Activated T-cell treated with anti-CD3 and anti-CD28 coated beads, Interleukin-2, amount 50 U/mL, for 72 hours (primary cell): ENCODE measurements around the gene LRRC56. TPM values are rescaled to one million over a fixed set of nuclear protein-coding genes. Genes with fewer than 3 reads are reported as not detected.

Experiments used
- ATAC-seq, 2 donors: fragments of 150-1000 bp; cut with Tn5 transposase; replicated peaks in 1 of 2; 2 replicates each; pipeline ENCODE4 v1.10.0; 2021; ENCODE audit warnings: moderate library complexity in 2 of 2, mild to moderate bottlenecking in 1 of 2
- DNase-seq, 2 donors: peaks; one replicate each; pipeline ENCODE4 v3.0.0; 2021 to 2022; ENCODE audit warnings: mixed read lengths in 1 of 2
- H3K27ac Mint-ChIP-seq: one replicate; pipeline ENCODE4 v1.8.0; 2022; ENCODE audit warnings: mild to moderate bottlenecking, moderate library complexity, mixed read lengths
- H3K27me3 Mint-ChIP-seq: one replicate; pipeline ENCODE4 v1.8.0; 2022; ENCODE audit warnings: low read depth, mixed read lengths
- H3K36me3 Mint-ChIP-seq, 2 donors: one replicate each; pipeline ENCODE4 v1.8.0; 2022; ENCODE audit warnings: mixed read lengths in 2 of 2, mild to moderate bottlenecking in 1 of 2; ENCODE audit not compliant: insufficient read depth in 2 of 2
- H3K4me1 Mint-ChIP-seq: one replicate; pipeline ENCODE4 v1.8.0; 2022; ENCODE audit warnings: low read depth, mixed read lengths
- H3K4me3 Mint-ChIP-seq, 2 donors: one replicate each; pipeline ENCODE4 v1.8.0; 2022; ENCODE audit warnings: mild to moderate bottlenecking in 2 of 2, mixed read lengths in 2 of 2, moderate library complexity in 2 of 2
- H3K9me3 Mint-ChIP-seq, 2 donors: one replicate each; pipeline ENCODE4 v1.8.0; 2022; ENCODE audit warnings: mixed read lengths in 2 of 2
- total RNA-seq, 2 donors: library from RNA; stranded (reverse); gene quantifications; one replicate each; pipeline ENCODE4 v1.2.3, GENCODE V29; 2022

LRRC56 gene
- total RNA-seq, 2 donors from 2014 or later, result 1.2 to 3.1 TPM

DNA sequence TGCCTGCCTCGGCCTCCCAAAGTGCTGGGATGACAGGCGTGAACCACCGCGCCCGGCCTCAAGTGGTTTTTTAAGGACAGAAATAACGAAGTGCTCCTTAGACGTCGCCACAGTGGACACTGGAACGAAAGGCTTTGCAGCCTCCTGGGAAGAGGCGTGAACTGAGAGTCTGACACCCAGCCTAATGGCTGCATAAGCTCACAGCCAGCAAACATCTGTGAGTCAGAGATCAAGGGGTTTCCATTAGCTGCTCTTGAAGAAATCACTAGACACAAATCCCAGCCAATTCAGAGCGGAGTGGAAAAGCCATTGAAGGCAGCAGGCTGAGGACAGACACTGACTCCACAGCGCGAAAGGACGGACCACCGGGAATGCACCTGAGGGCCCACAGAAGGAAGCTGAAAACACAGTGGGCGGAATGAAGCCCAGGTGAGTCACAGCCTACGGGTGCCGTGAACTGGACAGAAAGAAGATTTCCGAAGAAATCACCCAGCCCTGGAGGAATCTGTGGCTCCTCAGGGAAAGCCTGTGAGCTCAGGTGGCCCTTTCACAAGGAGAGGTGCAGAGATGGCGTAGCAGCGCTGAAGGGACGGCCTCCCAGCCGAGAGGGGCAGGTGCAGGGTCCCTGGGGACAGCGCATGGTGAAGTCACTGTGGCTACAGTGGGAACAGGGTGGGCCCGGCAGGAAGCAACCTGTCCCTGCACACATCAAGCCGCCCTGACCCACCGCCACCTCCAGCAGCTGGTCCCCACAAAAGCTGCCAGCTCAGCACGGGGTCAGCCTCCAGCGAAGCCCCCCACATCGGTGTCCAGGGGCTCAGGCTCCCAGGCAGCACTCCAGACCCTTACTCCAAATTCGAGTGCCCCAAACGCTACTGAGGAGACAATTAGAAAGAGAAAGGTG lies 11.6 kb downstream of the LRRC56 start:
- no peaks in the 10 kb centered on the region for H3K27me3 Mint-ChIP-seq
- peaks cover 4% of the 10 kb centered on the region for H3K4me1 Mint-ChIP-seq
- H3K27ac Mint-ChIP-seq, result no peak overlapping the region
- H3K4me3 Mint-ChIP-seq, result no peak overlapping the region
- H3K9me3 Mint-ChIP-seq, result no peaks in the 10 kb centered on the region
- H3K36me3 Mint-ChIP-seq, result no peaks in the 10 kb centered on the region
- ATAC-seq, result no peak
- no peak for DNase-seq

DNA sequence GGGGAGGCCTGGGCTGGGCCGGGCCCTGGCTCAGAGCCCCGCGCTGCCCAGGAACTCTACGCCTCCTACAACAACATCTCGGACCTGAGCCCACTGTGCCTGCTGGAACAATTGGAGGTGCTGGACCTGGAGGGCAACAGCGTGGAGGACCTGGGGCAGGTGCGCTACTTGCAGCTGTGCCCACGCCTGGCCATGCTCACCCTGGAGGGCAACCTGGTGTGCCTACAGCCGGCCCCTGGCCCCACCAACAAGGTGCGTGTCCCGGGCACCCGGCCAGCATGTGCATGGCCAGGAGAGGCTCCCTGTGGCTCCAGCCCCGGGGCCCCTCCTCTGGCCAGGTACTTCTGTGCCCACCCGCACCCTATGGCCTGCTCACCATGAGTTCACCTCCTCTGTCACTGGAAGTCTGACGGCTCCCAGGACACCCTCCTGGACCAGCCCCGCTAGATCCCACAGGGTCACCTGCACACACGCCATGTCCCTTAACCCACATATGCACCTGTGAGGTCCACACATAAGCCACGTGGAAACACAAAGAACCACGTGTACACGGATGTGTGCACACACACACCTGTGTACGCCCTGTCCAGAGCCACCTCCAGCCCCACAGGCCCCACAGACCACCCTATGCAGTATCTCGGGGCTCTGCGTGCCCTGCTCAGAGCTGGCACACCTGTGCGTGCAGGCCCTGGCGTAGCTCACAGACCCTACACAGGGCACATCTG lies 12.9 kb downstream of the LRRC56 start:
- H3K4me1 Mint-ChIP-seq, result peaks cover 4% of the 10 kb centered on the region
- H3K9me3 Mint-ChIP-seq, result no peaks in the 10 kb centered on the region
- no peak overlapping the region for H3K4me3 Mint-ChIP-seq
- no peaks in the 10 kb centered on the region for H3K36me3 Mint-ChIP-seq
- no peaks in the 10 kb centered on the region for H3K27me3 Mint-ChIP-seq
- no peak overlapping the region for H3K27ac Mint-ChIP-seq
- no peak for DNase-seq
- ATAC-seq, result no peak

DNA sequence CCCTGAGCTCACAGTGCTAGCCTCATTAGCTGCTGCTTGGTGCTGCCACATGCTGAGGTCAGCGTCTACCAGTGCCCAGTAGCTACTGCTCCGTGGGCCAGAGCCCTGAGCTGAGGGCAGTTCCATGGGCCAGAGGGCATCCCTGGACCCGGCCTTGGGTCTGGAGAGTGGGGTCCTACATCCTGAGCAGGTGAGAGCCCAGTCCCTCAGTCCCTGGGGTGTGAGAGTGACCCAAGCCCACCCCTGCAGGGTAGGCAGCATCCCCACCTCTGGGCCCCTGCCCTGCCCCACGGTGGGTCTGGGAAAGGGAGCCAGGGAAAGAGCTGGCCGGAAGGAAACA lies 13.4 kb downstream of the LRRC56 start:
- Mint-ChIP-seq H3K36me3 (no peaks in the 10 kb centered on the region), H3K9me3 (no peaks in the 10 kb centered on the region), H3K4me1 (peaks cover 4% of the 10 kb centered on the region), H3K27ac (no peak overlapping the region), H3K27me3 (no peaks in the 10 kb centered on the region), H3K4me3 (no peak overlapping the region)
- ATAC-seq, result no peak
- DNase-seq, result no peak

DNA sequence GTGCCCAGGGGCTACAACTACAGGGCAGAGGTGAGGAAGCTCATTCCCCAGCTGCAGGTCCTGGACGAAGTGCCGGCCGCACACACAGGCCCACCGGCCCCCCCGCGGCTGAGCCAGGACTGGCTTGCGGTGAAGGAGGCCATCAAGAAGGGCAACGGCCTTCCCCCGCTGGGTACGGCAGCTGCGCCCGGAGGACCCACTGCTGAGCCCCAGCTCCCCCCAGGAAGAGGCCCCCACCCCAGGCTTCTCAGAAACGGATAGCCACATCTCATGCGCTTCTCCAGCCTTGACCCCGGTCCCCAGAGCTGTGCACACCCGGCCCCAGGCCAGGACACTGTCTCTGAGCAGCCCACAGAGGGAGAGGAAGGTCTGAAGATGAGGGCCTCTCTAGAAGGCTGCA lies 13.8 kb downstream of the LRRC56 start:
- no peaks in the 10 kb centered on the region for H3K27me3 Mint-ChIP-seq
- H3K27ac Mint-ChIP-seq, result no peak overlapping the region
- no peak overlapping the region for H3K4me3 Mint-ChIP-seq
- ATAC-seq (no peak), DNase-seq (no peak)
- H3K9me3 Mint-ChIP-seq, result no peaks in the 10 kb centered on the region
- no peaks in the 10 kb centered on the region for H3K36me3 Mint-ChIP-seq
- H3K4me1 Mint-ChIP-seq, result peaks cover 4% of the 10 kb centered on the region

DNA sequence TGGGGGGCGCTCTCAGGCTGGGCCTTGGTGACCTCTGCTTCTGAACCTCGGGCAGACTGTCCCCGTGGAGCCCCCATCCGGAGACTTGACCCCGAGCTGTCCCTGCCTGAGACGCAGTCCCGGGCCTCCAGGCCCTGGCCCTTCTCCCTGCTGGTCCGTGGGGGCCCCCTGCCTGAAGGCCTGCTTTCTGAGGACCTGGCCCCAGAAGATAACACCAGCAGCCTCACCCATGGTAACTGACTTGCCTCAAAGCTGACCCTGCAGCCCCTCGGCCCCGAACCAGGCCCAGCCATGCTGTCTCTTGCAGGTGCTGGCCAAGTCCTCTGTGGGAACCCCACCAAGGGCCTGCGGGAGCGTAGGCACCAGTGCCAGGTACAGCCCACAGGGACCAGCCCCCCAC lies 14.3 kb downstream of the LRRC56 start:
- peaks cover 4% of the 10 kb centered on the region for H3K4me1 Mint-ChIP-seq
- ATAC-seq (no peak), DNase-seq (no peak)
- H3K36me3 Mint-ChIP-seq, result no peaks in the 10 kb centered on the region
- H3K4me3 Mint-ChIP-seq, result no peak overlapping the region
- peaks cover 4% of the 10 kb centered on the region for H3K27me3 Mint-ChIP-seq
- no peaks in the 10 kb centered on the region for H3K9me3 Mint-ChIP-seq
- H3K27ac Mint-ChIP-seq, result no peak overlapping the region

DNA sequence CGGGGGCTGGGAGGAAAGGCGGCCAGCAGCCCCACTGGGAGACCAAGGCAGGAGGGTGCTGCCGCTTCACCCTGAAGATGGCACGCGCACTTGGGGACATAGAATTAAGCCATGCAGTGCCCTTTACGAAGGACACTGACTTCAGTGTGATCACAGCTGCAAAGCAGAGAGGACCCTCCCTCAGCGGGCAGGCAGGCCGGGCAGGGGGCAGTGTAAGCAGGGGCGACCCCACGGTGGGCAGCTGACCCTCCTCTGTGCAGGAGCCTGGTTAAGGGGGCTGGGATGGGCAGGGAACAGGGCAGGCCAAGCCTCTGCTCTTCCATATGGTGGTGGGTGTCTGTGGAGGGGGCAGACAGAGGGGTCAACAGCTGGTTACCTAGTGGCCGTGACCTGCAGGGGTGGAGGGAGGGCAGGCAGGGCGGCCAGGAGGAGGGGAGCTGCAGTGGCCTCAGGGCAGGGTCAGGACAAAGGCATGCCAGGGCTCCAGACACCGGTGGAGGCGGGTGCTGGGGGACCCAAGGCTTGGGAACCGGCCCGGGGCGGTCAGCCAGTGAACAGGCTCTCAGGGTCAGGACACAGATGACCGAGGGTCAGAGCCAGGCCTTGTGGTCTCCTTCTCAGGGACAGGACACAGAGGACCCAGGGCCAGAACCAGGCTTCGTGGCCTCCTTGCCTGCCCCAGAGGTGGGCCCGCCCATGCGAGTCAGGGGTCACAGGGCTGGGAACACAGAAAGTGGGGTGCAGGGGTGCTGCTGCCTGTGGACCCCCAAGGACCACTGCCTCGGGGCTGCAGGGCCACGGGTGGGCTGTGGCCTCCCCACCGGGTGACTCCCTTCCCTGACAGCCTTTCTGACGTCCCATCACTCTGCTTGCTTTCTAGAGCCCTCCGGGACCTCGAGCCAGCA lies 16.0 kb downstream of the LRRC56 start:
- H3K9me3 Mint-ChIP-seq, result no peaks in the 10 kb centered on the region
- DNase-seq (no peak), ATAC-seq (no peak)
- H3K4me1 Mint-ChIP-seq, result peaks cover 4% of the 10 kb centered on the region
- H3K27ac Mint-ChIP-seq, result no peak overlapping the region
- H3K27me3 Mint-ChIP-seq, result peaks cover 15% of the 10 kb centered on the region
- H3K36me3 Mint-ChIP-seq, result no peaks in the 10 kb centered on the region
- peak overlapping the region in 1 of 2 donors; percentile 27 for H3K4me3 Mint-ChIP-seq

DNA sequence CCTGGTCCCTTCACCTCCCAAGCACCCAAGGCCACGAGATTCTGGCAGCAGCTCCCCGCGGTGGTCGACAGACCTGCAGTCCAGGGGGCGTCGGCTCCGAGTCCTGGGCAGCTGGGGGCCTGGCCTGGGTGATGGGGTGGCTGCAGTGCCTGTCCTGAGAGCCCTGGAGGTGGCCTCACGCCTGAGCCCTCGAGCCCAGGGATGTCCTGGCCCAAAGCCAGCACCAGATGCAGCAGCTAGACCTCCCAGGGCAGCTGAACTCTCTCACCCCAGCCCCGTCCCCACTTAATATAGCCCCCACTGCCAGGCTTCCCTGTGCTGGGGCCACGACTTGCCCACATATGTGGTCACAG lies 16.6 kb downstream of the LRRC56 start:
- H3K4me1 Mint-ChIP-seq, result peaks cover under 1% of the 10 kb centered on the region
- no peaks in the 10 kb centered on the region for H3K9me3 Mint-ChIP-seq
- peak overlapping the region in 1 of 2 donors; percentile 27 for H3K4me3 Mint-ChIP-seq
- DNase-seq, result no peak
- no peak for ATAC-seq
- peaks cover 15% of the 10 kb centered on the region for H3K27me3 Mint-ChIP-seq
- H3K36me3 Mint-ChIP-seq, result no peaks in the 10 kb centered on the region
- no peak overlapping the region for H3K27ac Mint-ChIP-seq

DNA sequence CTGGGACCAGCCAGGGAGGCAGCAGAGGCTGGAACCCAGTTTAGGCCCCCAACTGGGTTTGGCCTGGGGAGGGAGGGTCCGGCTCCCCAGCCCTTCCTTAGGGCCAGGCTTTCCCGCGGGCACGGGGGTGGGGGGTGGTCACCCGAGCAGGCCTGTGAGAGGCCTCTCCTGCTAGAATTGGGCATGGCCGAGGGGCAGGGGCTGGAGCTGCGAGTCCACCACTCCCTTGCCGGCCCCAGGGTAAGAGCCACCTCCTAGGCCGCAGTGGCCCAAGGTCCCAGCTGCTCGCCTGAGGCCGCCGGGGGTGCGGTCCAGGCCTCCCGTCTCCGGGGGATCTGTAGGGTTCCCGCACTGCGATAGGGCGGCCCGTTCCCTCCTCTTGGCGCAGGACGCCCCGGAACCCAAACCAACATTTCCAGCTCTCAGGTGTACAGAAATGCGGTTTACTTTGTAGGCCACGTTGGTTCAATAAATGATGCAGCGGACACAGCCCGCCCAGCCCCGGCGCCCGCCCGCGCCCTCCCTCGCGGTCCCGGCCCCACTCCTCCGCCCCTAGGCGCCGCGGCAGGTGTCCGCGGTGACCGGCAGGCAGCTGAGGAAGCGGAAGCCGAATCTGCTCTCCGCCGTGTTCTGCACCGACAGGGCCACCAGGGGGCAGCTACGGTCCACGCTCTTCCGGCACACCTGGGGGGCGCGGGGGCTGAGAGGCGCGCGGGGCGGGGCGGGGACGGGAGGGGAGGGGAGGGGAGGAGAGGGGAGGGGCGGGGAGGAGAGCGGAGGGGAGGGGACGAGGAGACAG lies 17.3 kb downstream of the LRRC56 start:
- Mint-ChIP-seq H3K27me3 (peaks cover 15% of the 10 kb centered on the region), H3K4me1 (no peaks in the 10 kb centered on the region), H3K36me3 (no peaks in the 10 kb centered on the region), H3K27ac (no peak overlapping the region), H3K9me3 (no peaks in the 10 kb centered on the region), H3K4me3 (peak overlapping the region; percentile 36 to 62)
- DNase-seq, result peak; percentile 80 to 82
- peak; percentile 81 to 87 for ATAC-seq

DNA sequence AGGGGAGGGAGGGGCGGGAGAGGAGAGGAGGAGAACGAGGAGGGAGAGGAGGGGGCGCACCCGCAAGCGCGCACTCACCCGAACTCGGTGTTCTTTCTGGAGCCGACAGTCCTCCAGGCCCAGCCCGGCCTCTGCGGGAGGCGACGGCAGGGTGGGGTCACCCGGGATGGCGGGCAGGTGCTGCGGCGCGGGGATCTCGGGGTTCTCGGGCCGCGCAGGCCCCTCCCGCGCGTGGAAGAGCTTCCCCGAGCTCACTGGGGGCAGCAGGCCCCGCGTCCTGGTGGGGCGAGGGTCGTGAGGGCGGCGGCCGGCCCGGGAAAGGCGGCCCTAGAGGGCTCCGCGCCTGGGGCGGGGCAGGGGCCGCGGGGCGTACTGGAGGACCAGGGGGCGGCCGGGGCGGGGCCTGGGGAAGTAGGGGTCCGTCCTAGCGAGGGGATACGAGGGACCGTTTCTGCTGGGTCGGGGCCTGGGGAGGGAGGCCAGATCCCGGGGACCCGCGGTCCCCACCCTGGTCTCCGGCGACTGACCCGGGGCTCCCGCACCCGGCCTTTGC lies 18.0 kb downstream of the LRRC56 start:
- no peaks in the 10 kb centered on the region for H3K36me3 Mint-ChIP-seq
- H3K27ac Mint-ChIP-seq, result no peak overlapping the region
- DNase-seq, result no peak
- peaks cover 5% of the 10 kb centered on the region for H3K4me1 Mint-ChIP-seq
- peak; percentile 8 to 10 for ATAC-seq
- peaks cover 15% of the 10 kb centered on the region for H3K27me3 Mint-ChIP-seq
- no peaks in the 10 kb centered on the region for H3K9me3 Mint-ChIP-seq
- peak overlapping the region in 1 of 2 donors; percentile 51 for H3K4me3 Mint-ChIP-seq

DNA sequence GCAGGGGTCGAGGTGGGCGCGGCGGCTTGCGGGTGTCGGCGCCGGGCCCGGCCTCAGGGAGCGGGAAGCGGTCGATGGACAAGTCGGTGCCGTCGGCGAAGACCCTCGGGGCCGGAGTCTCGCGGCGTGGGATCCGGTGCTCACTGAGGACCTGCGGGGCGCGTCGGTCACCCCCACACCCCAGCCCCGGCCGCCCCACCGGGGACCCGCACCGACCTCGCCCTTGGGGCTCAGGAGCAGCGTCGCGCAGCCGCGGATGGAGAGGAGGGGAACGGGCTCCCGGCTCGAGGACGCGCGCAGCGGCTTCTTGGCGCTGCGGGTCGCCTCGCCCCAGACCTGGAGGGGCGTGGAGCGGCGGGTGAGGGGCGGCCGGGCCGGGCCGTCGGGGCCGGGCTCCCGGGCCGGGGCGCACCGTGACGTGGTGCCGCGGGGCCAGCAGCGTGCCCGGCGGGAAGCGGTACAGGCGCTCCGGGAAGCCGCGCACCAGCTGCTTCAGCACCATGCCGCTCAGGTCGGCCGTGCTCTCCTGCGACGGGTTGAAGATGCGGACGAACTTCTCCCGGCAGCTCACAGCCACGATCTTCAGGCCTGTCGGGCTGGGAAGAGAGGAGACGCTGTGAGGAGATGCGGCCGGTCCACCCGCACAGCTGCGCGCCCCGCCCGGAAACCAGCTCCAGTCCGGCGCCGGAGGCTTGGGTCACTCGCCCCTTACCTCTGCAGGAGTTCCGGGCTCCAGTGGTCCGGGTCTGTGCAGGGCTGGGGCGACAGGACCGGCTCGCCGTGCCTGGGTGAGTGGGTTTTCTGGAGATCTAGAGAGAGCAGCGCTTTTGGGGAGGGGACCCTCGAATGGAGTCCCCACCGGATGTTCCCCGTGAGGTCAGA lies 18.7 kb downstream of the LRRC56 start:
- ATAC-seq (no peak), DNase-seq (no peak)
- Mint-ChIP-seq H3K9me3 (no peaks in the 10 kb centered on the region), H3K4me3 (peak overlapping the region; percentile 29 to 60), H3K27ac (no peak overlapping the region), H3K27me3 (peaks cover 15% of the 10 kb centered on the region), H3K36me3 (no peaks in the 10 kb centered on the region), H3K4me1 (peaks cover 5% of the 10 kb centered on the region)

DNA sequence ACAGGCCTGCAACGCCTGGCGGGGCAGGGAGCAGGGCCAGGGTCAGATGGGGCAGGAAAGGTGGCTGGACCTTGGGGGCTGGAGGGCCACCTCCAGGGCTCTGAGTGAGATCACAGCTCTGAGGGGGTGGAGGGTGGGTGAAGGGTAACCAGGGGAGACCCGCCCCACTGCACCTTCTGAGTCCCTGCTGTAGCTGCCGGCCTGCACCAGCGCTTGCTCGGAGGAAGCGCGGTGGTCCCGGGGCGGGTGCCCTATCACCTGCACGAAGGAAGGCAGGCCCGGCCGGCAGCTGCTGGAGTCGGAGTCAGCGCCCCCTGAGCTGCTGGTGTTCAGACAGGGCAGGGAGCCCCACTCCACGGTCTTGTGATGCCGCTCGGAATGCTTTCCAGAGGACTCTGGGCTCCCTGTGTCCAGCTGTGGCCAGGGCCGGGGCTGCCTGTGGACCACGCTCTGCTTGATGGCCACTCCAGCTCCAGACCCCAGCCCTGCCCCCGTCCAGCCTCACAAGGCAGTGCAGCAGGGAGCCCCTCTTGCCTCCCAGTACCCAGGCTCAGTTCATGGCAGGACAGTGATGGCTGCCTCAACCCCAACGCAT lies 19.4 kb downstream of the LRRC56 start:
- Mint-ChIP-seq H3K36me3 (no peaks in the 10 kb centered on the region), H3K27ac (no peak overlapping the region), H3K9me3 (no peaks in the 10 kb centered on the region), H3K27me3 (peaks cover 15% of the 10 kb centered on the region), H3K4me1 (peaks cover 9% of the 10 kb centered on the region), H3K4me3 (peak overlapping the region; percentile 29 to 60)
- DNase-seq, result no peak
- no peak for ATAC-seq
